GM10266 (cell line): ENCODE data around the gene CFAP99.

Source experiments
- DNase-seq: peaks from one replicate; pipeline ENCODE4 v3.0.0; 2012; ENCODE audit errors: extremely low spot score
- CTCF ChIP-seq: IDR thresholded peaks from 2 replicates; pipeline ENCODE4 v1.5.1; 2012; ENCODE audit warnings: mild to moderate bottlenecking, low read depth; ENCODE audit not compliant: control insufficient read depth, insufficient read depth; ENCODE audit errors: missing control alignments

Gene CFAP99

DNA sequence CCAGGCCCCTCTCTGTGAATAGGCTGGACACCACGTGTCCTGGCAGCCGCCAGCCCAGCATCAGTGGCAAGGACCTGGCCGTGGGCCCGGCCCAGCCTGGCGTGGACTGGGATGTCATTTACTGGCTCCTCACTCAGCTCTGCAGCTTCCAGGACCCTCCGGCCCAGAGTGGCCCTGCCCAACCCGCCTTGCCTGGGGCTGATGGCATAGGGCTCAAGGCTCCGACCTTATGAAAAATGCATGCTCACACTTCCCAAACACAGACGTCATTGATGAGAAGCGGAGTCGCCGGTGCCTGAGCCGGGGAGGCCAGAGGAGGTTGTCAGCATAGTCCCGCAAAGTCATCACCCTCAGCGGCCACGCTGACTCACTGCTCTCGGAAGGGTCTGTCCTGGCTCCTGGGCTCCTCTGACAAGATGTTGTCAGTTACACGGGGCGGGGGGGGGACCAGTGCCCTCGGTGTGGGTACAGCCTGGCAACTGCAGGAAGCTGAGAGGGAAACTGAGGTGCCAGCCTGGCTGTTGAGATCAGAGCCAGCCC is 14.3 kb downstream of the CFAP99 start:
- no peak for TF ChIP-seq CTCF
- DNase-seq = no peak

DNA sequence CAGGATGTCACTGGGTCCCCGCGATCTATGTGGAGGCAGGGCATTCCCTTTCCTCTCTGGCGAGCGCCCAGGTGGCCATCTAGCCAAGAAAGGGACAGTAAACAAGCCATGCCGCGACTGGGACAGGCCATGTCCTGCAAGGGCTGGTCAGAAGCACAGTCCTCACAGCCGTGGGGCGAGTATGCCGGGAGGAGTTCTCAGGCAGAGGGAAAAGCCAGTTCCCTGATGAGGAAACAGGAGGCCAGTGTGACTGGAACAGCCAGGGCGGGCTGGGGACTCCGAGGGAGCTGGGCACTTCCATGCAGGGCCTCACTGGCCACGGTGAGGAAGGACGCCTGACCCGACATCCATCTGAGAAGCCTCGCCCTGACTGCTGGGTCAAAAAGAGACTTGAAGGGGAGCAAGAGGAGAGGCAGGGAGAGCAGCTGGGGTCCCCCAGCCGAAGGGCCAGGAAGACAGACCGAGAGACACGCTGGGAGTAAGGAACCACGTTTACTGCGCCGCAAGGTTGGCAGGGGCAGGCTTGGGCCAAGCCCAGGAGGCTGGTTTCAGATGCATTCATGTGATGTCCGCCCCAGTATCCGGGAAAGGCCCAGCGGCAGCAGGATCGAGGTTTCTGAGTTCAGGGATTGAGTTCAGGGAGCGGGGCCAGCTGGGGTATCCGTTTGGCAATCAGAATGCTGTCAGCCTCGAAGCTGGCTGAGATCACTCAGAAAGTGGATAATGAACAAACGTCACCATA is 15.0 kb downstream of the CFAP99 start:
- no peak for DNase-seq
- TF ChIP-seq CTCF = no peak

GRCh38 chr4:2434420-2434819 is 15.7 kb downstream of the CFAP99 start:
- DNase-seq = no peak

GRCh38 chr4:2436301-2436700 is 17.5 kb downstream of the CFAP99 start:
- TF ChIP-seq CTCF = no peak
- no peak for DNase-seq

More at GRCh38 chr4:2434420-2434819, 15.7 kb downstream of the CFAP99 start:
- TF ChIP-seq CTCF = no peak

DNA sequence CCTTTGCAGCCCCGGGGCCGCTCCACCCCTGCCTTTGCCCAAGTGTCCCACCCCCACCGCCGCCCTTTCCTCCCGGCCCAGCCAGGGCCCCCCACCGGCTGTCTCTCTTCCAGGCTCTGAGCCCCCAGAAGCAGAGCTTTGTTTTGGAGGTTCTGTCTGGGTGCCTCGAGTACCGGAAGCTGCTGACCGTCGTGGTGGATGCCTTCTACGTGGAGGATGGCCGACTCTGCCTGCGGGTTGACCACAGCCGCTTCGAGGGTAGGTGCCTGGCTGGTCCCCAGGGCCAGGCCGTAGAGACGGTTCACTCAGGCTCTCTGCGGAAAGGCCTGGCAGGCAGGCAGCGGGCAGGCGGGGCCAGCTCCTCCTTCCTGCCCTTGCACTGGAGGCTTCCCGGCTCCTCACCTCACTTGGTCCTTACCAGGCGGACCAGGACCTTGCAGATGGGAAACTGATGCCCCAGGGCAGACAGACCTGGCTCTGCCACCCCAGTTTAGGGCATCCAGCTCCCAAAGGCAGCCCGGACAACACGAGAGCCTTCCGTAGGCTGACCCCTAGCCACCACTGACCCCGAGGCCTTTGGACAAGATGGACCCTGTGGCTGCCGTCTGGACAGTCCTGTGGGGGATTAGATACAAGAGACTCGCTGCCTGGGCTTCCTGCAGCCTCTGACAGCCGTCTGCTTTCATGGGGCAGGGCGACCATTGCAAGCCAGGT is 18.2 kb downstream of the CFAP99 start:
- no peak for TF ChIP-seq CTCF
- DNase-seq = no peak

DNA sequence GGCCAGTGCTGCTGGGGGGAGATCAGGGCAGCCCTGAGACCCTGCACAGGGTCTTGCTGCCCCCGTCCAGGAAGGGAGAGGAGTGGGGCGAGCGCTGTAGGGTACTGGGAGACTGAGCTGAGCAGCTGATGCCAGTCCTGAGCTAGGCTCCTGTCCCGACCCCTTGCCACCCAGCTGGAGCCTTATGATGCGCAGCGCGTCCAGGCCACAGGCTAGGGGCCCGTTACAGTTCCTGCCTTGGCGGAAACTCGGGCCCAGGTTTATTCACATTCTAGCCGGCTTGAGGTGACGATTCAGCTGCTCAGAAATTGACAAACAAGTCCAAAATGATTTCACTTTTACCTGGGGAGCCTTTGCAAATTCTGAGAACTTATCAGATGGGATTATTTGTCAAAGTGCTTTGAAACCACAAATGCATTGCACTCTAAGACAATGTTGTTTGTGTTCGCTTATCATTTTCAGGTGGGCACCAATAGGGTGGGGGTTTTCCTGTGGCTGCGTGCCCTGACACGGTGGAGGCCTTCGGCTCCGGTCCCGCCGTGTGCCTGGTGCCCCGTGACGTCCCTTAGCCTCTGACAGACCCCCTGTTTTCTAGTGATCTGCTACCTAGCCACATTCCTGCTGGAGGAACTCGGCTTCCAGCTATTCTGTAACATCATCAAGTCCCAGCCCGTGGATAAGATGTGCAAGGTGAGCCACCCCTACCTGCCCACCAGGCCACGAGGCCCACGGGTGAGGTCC is 18.9 kb downstream of the CFAP99 start:
- no peak for TF ChIP-seq CTCF
- no peak for DNase-seq
